HG03457 (cell line): Measurements from ENCODE around the gene NSL1.
"Not testable (repeated sequence)": the region's sequence is repeated elsewhere in the genome, so short reads cannot be mapped to it uniquely, and the experiment has no call there.

Experiments
- ATAC-seq: cut with Tn5 transposase; IDR thresholded peaks from one replicate; pipeline ENCODE4 v1.9.1; 2021; ENCODE audit warnings: moderate number of reproducible peaks; ENCODE audit not compliant: unreplicated experiment

The NSL1 gene

GRCh38 chr1:212783976-212784375, 7.6 kb downstream of the NSL1 start:
- ATAC-seq = no peak

- ATAC-seq = no peak
Measured at GRCh38 chr1:212782422-212783154, 9.0 kb downstream of the NSL1 start.

GRCh38 chr1:212781225-212781624, 10.4 kb downstream of the NSL1 start:
- no peak for ATAC-seq

- ATAC-seq = no peak
Measured at GRCh38 chr1:212780759-212781158, 10.8 kb downstream of the NSL1 start.

GRCh38 chr1:212779086-212779485, 12.5 kb downstream of the NSL1 start:
- ATAC-seq = not testable (repeated sequence)

- ATAC-seq = no peak
Measured at GRCh38 chr1:212777151-212777550, 14.4 kb downstream of the NSL1 start.

- ATAC-seq = no peak
Measured at GRCh38 chr1:212775241-212775640, 16.3 kb downstream of the NSL1 start.

GRCh38 chr1:212774584-212774983, 17.0 kb downstream of the NSL1 start:
- no peak for ATAC-seq

- no peak for ATAC-seq
Measured at GRCh38 chr1:212773011-212773410, 18.6 kb downstream of the NSL1 start.

- no peak for ATAC-seq
Measured at GRCh38 chr1:212771341-212771740, 20.2 kb downstream of the NSL1 start.

- ATAC-seq = no peak
Measured at GRCh38 chr1:212769459-212770167, 22.0 kb downstream of the NSL1 start.

- ATAC-seq = not testable (repeated sequence)
Measured at GRCh38 chr1:212766825-212767224, 24.8 kb downstream of the NSL1 start.

GRCh38 chr1:212764718-212765281, 26.8 kb downstream of the NSL1 start:
- ATAC-seq = not testable (repeated sequence)

- no peak for ATAC-seq
Measured at GRCh38 chr1:212762839-212763238, 28.7 kb downstream of the NSL1 start.

- ATAC-seq = no peak
Measured at GRCh38 chr1:212762234-212762633, 29.3 kb downstream of the NSL1 start.

GRCh38 chr1:212760126-212760823, 31.3 kb downstream of the NSL1 start:
- no peak for ATAC-seq

GRCh38 chr1:212759683-212760082, 31.9 kb downstream of the NSL1 start:
- ATAC-seq = no peak

- ATAC-seq = no peak
Measured at GRCh38 chr1:212754680-212755079, 36.9 kb downstream of the NSL1 start.

- ATAC-seq = no peak
Measured at GRCh38 chr1:212754193-212754592, 37.4 kb downstream of the NSL1 start.

GRCh38 chr1:212753749-212754148, 37.8 kb downstream of the NSL1 start:
- ATAC-seq = no peak

- ATAC-seq = no peak
Measured at GRCh38 chr1:212752934-212753497, 38.6 kb downstream of the NSL1 start.
